ENCODE data around the gene FNDC8.
"Not testable (repeated sequence)": the region's sequence is repeated elsewhere in the genome, so short reads cannot be mapped to it uniquely, and the experiment has no call there.

The FNDC8 gene

DNA sequence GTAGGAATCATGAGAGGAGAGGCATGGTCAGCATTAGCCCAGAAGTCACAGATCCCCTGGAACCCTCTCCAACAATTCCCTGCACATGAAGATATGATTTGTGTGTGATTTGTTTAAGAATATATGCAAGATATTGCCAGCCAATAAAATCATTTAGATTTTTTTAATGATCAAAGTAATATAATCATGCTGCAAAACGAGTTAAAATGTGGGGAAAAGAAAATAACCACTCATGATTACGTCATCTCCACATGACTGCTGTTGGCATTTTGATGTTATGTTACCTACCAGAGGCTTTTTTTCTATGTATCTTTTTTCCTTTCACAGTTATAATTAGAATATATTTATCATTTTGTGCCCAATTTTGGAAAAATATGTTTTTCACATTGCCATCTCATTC is 50.4 kb downstream of the FNDC8 start:
- peak; percentile 47 for DNase-seq (ENCODE audit: low spot score)

GRCh38 chr17:35172321-35172720 is 50.9 kb downstream of the FNDC8 start:
- DNase-seq (ENCODE audit: low spot score) = not testable (repeated sequence)

DNA sequence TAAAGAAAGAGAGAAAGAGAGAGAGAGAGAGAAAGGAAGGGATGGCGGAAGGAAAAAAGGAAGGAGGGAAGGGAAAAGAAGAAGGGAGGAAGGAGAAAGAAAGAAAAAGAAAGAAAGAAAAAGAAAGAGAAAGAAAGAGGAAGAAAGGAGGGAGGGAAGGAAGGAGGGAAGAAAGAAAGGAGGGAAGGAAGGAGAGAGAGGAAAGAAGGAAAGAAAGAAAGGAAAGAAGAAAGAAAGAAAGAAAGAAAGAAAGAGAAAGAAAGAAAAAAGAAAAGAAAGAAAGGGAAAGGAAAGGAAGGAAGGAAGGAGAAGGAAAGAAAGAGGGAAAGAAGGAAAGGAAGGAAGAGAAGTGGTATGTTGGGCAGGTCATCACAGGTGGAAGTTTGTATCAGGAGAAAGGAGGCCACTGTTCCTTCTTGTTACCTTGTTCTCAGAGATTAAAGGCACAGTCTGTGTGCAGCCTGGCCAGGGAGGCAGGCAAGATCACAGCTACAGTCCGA is 53.5 kb downstream of the FNDC8 start:
- DNase-seq (ENCODE audit: low spot score) = no peak

GRCh38 chr17:35175638-35176415 is 54.4 kb downstream of the FNDC8 start:
- no peak for DNase-seq (ENCODE audit: low spot score)

DNA sequence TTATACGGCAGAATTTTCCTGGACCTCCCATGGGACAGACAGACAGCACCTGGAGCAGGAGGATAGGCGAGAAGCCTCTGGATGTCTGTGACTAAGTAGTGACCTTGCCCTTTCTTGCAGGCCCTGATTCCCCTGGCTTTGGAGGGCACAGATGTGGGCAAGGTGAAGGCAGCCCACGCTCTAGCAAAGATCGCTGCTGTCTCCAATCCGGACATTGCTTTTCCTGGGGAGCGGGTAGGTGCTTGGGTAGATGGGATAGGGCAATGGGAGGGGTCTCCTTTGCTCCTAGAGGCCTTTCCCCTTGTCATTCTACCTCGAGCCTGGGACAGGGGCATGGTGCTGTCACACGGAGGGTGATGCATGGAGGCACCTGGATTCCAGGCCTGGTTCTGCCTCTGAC is 55.5 kb downstream of the FNDC8 start:
- no peak for DNase-seq (ENCODE audit: low spot score)

GRCh38 chr17:35179379-35179778 is 58.0 kb downstream of the FNDC8 start:
- DNase-seq (ENCODE audit: low spot score) = not testable (repeated sequence)

Measured in CD4-positive, alpha-beta T cell treated with Interleukin-15 for 4 hours (primary cell).